HG02759 (cell line): Measurements from ENCODE around the gene KDM3A.

Source experiments
- ATAC-seq: cut with Tn5 transposase; IDR thresholded peaks from one replicate; pipeline ENCODE4 v1.9.1; 2021; ENCODE audit warnings: mild to moderate bottlenecking, moderate library complexity; ENCODE audit not compliant: unreplicated experiment

Gene KDM3A

DNA sequence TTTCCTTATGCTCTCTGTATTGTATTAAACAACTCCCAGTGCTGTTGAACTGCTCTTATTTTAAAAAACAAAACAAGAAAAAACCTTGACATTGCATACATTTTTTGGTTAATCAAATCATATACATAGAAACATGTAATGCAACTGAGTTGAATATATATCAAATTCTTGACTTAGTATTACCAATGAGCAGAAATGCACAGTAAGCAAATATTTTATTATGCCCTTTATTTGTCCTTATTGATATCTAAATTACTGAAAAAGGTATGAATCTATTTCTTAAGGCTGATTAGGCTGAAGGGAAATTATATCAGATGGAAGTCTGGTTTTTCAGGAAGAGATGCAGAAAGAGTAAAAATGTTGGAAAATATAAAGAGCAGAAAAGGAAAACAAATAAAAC is 6.9 kb upstream of the KDM3A start:
- no peak for ATAC-seq

DNA sequence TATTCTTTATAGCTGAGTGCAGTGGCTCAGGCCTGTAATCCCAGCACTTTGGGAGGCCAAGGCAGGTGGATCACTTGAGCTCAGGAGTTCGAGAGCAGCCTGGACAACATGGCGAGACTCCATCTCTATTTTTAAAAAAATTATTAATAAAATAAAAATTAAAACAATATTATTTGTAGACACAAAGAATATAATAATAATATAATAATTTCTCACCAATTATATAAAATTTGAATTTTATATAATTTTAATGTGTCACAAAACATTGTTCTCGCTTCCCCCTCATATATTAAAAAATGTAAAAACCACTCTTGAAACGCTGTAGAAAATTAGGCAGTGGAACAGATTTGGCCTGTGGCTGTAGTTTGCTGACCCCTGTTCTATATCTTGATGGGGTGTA is 5.6 kb upstream of the KDM3A start:
- no peak for ATAC-seq

DNA sequence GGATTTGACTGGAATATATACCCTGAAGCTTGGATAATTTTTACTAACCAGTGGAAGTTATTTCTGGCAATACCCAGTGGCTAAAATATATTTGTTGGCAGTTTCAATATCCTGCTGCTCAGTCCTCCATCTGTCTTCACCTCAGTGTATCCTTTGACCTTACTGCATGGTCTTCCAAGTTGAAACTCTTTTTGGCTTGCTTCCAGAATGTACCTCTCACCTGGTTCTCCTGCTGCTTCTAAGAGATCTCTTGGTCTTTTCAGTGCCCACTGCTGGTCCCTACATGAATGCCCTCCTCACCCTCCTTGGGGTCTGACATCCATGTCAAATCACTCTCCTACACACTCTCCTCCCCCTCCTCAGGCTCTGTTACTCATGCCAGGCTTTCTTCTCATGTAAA is 4.8 kb upstream of the KDM3A start:
- ATAC-seq = no peak

DNA sequence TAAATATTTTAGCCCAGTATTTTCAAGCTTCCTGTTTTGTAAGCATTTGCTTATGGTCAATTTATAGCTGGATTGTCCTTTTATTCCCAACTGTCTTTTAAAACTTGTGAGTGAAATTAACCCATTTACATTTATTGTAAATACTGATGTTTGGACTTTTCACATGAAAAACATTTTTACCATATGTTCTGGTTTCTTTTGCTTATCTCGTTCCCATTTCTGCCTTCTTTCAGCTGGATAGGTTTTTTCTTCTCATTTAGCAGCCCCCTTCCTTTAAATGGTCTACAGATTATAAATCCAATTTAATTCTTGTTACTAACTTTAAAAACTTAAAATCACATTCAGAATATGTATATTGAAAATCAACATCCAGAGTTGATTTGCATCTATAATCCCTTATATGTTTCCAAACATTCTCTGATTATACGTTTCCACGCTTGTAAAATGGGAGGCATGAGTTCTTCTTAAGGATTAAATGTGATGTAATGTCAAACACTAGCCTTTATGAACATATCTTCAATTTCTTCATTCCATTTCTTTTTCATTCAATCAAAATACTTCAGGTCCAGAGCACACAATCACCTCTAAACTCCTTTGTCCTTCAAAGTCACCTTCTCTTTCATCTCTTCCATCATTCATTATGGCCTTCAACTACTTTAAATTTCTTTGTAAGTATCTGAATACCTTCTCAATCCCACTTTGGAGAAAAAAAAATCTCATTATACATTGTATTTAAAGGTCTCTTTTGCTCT is 1.1 kb upstream of the KDM3A start:
- ATAC-seq = no peak

DNA sequence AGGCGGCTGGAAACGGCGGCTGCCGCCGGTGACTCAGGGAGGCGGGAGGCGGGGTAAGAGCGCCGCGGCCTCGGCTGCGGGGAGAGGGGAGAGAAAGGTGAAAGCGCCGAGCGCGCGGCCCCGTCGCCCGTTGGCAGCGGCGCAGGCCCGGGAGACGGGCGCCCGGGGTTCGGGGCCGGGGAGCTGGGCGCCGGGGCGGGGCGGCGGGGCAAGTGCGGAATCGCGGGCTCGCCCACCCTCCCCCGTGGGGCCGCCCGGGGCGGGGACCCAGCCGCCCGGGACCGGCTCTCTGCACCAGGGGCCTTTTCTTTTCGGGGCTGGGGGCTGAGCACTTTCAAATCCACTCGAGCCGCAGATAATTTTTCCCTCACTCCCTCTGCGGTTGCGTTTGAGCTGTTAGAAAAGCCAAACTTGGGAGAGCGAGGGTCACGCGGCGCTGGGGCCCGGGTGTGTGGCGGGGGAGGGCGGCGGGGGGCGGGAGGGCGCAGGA is 266 bp downstream of the KDM3A start:
- peak; percentile 28 for ATAC-seq

DNA sequence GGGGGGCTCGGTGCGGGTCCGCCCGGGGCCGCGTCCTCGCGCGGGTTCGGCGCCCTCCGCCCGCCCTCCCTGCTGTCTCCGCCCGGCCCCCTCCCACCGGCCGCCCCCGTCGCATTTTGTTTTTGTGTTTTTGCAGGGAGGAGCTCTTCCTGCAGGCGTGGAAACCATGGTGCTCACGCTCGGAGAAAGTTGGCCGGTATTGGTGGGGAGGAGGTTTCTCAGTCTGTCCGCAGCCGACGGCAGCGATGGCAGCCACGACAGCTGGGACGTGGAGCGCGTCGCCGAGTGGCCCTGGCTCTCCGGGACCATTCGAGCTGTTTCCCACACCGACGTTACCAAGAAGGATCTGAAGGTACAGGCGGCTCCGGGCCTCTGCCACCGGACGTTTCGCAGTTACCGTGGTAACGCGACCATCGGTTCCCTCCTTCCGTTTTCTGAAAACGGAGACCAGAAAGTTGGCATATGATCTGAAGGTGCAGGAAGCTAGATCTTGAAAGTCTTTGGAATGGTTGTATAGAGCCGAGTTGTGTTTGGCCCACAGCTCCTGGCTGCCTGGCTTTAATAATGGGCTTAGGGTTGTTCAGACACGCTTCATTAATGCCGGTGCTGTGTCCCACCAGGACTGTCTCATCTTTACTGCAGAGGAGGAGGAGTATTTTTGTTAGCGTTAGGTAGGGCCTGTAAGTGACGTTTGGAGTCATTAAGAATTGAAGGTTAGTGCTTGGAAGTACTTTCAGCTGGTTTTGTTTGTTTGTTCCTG is 891 bp downstream of the KDM3A start:
- peak; percentile 13 for ATAC-seq

DNA sequence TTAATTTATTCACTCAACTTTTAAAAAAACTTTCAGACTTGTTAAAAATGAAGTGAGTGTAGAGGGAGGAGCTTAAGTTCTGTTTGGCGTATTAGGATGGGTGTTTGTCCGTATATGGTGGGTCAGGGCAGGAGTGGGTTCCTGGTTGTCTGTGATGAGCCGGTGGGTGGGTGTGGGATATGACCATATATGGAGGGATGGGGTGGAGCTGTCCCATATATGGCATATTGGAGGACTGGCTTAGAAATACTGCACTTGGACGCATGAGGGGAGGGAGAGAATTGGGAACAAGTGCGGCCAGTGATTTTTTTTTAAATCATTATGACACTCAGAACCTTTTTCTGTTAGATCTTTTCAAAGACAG is 1.5 kb downstream of the KDM3A start:
- ATAC-seq = peak; percentile 69

DNA sequence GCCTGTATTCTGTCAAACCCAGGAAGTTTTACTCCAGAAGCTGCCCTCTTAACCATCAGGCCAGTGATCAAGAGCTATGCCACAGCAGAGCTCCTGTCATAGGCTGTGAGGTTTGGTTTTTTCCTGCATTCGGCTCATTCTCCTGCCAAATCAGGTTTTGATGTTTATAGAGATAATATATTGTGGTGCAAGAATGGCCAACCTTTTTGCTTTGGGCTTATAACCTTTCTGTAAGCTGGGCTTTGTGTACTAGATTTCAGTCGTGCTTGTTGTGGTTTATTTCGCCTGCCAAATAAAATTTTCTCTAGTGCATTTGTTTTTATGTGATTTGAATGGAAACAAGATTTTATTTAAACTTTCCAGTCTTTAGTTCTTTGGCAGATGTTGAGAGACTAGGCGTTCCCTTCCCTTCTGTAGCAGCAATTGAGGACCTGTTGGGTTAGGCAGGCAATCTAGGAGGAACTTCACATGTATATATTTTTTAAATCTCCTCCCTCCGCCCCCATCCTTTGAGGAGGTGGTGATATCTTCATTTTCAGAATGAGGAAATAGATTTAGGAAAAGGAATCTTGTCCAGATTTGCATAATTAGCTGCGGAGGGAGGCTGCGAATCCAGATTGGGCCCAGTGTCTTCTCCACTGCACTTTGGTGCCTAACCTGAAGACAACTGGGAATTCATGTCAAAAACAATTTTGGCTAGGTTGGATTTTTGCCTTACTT is 2.6 kb downstream of the KDM3A start:
- no peak for ATAC-seq

DNA sequence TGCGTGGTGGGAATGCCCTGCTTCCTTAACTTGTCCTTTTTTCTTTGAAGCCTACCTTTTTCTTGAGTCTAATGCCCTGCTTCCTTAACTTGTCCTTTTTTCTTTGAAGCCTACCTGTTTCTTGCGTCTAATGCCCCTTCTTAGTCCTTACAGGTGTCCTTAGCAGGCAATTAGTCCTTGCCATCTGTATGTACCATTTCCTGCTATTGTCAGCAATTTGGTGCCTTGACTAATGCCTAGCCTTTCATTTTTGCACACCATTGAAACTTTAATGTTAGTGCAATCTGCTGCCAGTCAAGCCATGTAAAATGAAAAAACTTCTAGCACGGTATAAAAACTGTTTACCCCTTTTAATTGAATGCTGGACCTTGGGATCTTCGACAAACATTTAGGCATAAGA is 4.3 kb downstream of the KDM3A start:
- no peak for ATAC-seq

DNA sequence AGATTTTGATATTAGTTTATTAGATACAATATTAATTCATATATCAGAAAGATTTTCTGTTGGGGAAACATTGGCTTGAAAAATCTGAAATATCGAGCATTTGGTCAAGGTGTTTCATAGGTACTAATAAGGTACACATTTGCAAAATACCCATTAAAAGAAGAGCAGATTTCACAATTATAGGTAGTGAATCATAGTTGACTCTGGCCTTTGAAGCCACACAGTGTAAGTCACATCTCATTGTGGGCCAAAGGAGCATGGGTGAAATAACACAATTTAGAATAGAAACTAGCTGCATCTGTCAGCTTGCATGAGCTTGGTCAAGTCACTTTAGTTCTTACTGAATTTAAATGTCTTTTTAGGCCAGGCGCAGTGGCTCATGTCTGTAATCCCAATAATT is 4.9 kb downstream of the KDM3A start:
- ATAC-seq = no peak

DNA sequence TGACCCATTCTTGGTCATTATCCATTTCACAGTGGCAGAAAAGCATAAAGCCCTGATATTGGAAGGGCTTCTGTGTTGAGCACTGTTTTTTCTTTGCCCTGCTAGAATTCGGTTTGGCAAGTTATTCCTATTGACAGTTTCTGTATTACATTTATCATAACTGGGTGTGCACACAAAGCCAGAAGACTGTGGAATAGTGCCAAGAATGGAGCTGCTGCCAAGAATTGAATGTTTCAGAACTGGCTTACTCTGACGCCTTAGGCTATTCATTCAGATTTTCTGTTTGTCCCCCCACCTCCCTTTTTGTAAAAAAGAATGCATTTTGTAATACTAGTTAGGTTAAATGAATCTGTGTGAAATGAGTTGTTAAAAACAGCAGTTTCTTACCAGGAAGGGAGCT is 12.7 kb downstream of the KDM3A start:
- no peak for ATAC-seq

DNA sequence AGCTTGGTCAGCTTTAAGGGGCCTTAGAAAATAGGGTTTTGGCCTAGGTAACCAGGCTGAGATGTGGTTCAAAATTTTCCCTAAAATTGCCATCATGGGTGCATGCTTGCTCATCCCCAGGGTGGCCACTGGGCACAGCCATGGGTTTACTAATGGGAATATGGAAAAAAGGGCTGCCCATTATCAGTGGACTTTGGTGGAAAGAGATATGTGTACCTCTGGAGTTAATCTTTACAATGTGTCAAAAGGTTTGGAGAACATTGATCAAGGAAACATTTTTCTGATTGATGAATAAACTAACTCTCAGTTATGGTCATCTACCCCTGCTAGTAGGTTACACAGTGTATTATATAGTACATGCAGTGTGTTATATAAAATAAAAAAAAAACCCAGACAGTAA is 13.1 kb downstream of the KDM3A start:
- ATAC-seq = no peak

DNA sequence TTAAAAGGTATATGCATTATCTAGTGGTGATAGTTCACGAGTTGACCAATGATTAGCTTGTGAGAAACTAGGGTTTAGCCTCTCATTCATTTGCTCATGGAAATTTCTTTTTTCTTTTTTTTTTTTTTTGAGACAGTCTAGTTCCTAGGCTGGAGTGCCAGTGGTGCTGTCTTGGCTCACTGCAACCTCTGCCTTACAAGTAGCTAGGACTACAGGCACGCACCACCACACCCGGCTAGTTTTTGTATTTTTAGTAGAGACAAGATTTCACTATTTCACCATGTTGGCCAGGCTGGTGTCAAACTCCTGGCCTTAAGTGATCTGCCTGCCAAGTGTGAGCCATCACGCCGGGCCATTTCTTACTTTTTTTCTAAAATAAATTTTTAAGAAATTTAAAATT is 14.0 kb downstream of the KDM3A start:
- no peak for ATAC-seq

DNA sequence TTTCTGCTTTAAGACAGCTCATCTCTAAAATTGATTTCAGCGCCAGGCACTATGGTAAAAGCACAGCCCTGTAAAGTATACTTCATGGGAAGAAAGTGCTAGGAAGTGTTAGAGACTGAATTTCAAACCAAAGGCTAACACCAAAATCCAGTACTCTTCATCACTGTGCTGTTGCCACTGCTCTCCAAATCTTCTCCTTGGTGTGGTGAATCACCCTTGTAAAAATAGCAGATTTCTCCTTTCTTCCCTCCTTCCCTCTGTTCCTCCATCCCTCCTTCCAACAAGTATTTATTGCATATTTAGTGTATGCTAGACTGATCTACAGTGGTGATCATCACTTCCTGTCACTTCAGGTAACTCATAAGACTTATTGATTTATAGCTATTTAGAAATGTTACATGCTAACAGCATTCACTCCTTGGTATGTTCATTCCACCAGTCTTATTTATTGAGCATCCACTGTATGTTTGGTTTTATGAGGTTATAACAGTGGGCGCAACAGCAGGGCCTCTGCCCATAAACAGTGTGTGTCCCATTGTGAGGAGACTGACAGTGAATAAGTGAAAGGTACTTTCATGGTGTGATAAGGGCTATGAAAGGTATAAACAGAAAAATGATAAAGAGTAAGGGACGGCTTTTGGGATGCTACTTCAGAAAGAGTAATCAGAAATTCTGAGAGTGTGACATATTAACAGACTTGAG is 20.0 kb downstream of the KDM3A start:
- ATAC-seq = no peak

DNA sequence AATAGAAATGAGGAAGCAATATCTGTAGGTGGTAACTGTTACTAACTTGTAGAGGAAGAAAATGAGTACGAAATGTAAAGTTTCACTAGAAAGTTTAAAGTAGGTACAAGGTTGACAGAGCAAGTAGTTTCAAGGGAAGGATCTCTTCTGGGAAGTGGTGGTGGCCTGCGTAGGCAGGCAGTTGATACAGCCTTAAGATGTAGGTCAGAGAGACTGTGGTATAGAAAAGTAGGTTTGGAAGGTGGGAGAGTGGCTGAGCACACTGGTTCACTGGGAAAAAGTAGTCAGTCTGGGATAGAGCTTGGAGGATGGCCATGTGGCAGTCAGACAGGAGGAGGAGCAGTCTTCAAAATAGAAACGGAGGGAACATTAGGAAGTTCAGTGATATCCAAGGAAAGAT is 23.5 kb downstream of the KDM3A start:
- no peak for ATAC-seq

DNA sequence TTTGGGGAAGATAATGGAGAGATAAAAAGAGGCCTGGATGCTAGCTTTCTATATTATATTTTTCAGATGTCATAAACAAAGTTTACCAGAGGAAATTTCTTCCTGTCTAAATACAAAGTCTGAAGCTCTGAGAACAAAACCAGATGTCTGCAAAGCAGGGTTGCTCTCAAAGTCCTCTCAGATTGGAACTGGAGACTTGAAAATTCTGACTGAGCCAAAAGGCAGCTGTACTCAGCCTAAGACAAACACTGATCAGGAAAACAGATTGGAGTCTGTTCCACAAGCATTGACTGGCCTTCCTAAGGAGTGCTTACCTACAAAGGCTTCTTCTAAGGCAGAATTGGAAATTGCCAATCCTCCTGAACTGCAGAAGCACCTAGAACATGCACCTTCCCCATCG is 25.1 kb downstream of the KDM3A start:
- no peak for ATAC-seq

DNA sequence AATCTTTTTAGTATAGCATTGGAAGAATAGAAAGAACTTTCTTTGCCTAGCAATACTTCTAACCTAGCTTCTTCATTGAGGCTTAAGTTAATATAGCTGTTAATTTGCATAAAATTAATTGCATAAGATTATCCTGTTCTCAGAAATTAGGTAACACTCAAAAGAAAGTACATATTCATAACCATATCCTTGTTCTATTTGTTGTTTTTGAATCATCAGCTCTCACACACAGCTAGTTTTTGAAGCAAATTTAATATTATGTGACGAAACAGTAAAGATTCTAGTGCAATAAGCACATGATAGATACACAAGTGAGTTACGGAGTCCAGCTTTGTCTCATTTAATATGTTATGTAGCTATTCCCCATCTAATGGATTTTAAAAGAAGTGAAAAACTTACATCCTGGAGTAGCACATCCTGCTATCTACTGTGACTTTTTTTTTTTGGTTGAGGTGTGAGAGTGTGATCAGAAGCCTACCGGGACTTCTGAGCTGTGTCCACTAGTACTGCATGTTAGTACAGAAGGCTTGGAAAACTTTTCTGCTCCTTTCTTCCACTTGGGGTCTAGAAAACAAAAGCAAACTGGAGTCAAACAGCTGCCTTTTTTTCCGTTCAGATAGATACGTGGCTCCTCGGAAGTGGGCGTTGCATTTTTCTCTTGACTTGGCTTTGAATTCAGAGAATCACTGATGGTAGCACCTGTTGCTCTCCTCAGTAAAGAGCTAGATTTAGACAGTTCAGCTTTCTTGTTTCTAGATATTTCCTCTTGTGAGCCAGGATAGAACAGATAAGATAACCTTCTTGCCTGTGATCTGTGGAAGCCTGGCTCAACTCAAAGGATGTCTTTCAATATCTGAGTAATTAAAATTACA is 27.2 kb downstream of the KDM3A start:
- no peak for ATAC-seq

DNA sequence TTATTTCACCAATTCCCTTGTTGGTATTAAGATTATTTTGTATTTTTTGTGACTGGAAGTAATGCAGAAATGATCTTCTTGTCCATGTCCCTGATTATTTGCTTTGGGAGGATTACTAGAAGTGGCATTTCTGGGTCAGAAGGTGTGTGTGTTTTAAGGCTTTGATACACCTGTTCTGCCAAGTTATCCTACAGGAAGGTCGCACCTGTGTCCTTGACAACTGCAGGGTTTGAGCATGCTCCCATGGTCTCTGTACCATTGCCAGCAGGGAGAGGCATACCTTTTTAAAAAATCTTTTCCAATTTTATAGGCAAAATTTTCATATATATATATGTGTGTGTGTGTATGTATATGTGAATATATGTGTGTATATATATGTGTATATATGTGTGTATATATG is 29.7 kb downstream of the KDM3A start:
- no peak for ATAC-seq

DNA sequence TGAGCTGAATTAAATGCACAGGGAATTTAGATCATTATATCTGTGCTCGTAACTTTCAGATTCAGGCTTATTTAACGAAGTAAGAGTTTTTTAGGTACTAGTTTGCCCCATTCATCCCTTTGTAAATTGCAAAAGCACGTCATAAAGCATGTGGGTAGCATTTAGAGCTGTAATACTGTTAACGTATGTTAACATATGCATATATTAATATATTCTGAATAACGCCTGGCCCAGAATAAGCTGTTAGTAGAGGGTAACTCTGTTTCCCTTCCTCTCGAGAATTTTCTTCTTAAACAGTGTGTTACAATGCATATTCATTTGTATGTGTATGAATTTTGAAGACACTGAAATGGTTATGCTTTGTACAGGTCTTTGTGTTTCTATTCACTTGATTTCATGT is 30.5 kb downstream of the KDM3A start:
- no peak for ATAC-seq

DNA sequence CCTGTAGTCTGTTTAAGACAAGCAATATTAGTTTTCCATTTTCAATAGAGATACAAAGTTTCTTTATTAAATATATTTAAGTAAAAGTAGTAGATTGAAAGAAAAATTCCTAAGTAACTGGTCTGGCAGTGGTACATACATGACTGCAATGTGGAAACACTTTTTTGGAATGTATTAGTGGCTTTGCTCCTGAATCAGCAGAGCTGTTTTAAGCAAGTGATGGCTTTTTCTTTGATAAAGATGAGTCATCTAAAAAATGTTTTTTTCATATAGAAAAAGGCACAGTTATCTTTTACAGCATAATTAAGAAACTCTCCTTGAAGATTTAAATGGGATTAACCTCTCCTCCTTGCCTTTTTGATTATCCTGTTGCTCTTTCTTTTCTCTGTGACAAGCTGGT is 34.9 kb downstream of the KDM3A start:
- ATAC-seq = no peak
